Testis (tissue), 5 donors: ENCODE data around the gene PRSS35. TPM values are rescaled to one million over a fixed set of nuclear protein-coding genes. Genes with fewer than 3 reads are reported as not detected.

Experiments used
- DNase-seq: peaks from one replicate; pipeline ENCODE4 v3.0.0-alpha.2; 2019
- H3K27ac ChIP-seq, 2 donors: fragments of 200-600 bp; sonication (generic); one replicate each; pipeline ENCODE4 v1.5.1; 2019
- H3K27me3 ChIP-seq: fragments of 200-600 bp; sonication (generic); one replicate; pipeline ENCODE4 v1.5.1; 2019
- H3K36me3 ChIP-seq: fragments of 200-600 bp; sonication (generic); one replicate; pipeline ENCODE4 v1.5.1; 2017; ENCODE audit warnings: low read depth; ENCODE audit errors: missing control alignments
- H3K4me1 ChIP-seq: fragments of 200-600 bp; sonication (generic); one replicate; pipeline ENCODE4 v1.5.1; 2019
- H3K4me3 ChIP-seq, 2 donors: fragments of 200-600 bp; sonication (generic); one replicate each; pipeline ENCODE4 v1.5.1; 2017 to 2019
- H3K9me3 ChIP-seq: fragments of 200-600 bp; sonication (generic); one replicate; pipeline ENCODE4 v1.5.1; 2017
- POLR2A ChIP-seq: fragments of 450-650 bp; IDR thresholded peaks from one replicate; pipeline ENCODE4 v1.6.1; 2017; ENCODE audit warnings: antibody characterized with exemption, mild to moderate bottlenecking, moderate library complexity
- WGBS, 2 donors: methylation state at CpG; one replicate each; pipeline ENCODE4 v1.1.5; 2018; 5-methylcytosine and 5-hydroxymethylcytosine counted together
- intact Hi-C: fragments of 100-400 bp; cut with DNase I; formaldehyde crosslinking; loops from one replicate; pipeline ENCODE4 v1.15.1; 2023; ENCODE audit warnings: low total_unique reads
- long read RNA-seq, 2 donors: transcript quantifications; one replicate each; lab custom pipeline, GENCODE V29; 2026
- polyA plus RNA-seq: library from polyadenylated mRNA; stranded (reverse); fragments of 350-450 nt; fragmentation: Illumina TruSeq; extraction: RNeasy Lipid Tissue Mini Kit (QIAGEN cat#74804); gene quantifications from one replicate; pipeline ENCODE4 v1.2.3, GENCODE V29; 2014; ENCODE audit warnings: low read depth, low replicate concordance; ENCODE audit not compliant: insufficient read depth
- total RNA-seq, 2 donors: library from RNA; depleted of rRNA; stranded (reverse); fragments of >200 nt; gene quantifications; one replicate each; pipeline ENCODE4 v1.2.3, GENCODE V29; 2016
- TF ChIP-seq, protein P1 (sequence below), 3 experiments: fragments of 450-650 bp in 2 of 3; fragments of 200-600 bp in 1 of 3; sonication (generic) in 1 of 3; IDR thresholded peaks; one replicate each; pipeline ENCODE4 v1.5.1; 2016 to 2019; ENCODE audit warnings: antibody characterized with exemption in 3 of 3, mild to moderate bottlenecking in 2 of 3, moderate library complexity in 1 of 3

Gene PRSS35, protein sequence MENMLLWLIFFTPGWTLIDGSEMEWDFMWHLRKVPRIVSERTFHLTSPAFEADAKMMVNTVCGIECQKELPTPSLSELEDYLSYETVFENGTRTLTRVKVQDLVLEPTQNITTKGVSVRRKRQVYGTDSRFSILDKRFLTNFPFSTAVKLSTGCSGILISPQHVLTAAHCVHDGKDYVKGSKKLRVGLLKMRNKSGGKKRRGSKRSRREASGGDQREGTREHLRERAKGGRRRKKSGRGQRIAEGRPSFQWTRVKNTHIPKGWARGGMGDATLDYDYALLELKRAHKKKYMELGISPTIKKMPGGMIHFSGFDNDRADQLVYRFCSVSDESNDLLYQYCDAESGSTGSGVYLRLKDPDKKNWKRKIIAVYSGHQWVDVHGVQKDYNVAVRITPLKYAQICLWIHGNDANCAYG
- 1 to 10 TPM; 2.3 to 3.4 TPM for total RNA-seq
- polyA plus RNA-seq: 6.9 TPM
- long read RNA-seq, donor 1, transcript PRSS35-201 (2 exons, 2,440 nt): major isoform, 17 of 17 reads
- long read RNA-seq, donor 1, partial matches to known transcripts: 0 of 17 reads
- long read RNA-seq, donor 1, other reads (novel, unspliced or antisense): 0 of 17 reads
- long read RNA-seq, donor 2, transcript PRSS35-201 (2 exons, 2,440 nt): major isoform, 11 of 65 reads
- long read RNA-seq, donor 2, partial matches to known transcripts: 54 of 65 reads
- long read RNA-seq, donor 2, other reads (novel, unspliced or antisense): 0 of 65 reads

DNA sequence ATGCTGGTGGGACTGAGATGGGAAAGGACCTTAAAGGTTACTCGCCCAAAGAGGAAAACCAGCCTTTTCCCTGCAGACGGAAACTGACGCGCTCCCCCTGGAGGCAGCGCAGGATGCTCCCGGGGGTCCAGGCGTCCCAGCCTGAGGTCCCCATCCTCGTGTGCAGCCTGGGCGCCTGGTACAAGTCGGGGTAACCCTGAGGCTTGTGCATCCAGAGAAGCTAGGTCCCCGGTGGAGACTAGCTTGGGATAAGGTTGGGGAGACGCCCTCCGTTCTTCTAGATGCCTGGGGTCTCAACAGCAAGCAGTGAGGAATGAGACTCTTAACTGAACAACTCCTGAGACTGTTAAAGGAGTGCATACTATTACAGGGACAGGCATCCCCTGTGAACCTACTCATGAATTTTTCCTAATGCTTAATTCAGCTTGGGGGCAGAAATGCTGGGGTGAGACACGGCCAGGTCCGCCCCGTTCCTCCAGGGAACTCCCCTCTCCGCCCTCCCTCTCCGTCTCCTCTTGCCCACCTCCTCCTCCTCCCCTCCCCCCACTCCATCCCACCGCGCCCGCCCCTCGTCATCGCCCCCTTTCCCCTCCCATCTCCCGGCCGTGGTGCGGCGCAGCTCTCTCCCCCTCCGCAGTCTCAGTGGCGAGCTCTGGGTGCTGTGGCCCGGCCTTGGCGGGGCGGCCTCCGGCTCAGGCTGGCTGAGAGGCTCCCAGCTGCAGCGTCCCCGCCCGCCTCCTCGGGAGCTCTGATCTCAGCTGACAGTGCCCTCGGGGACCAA is at the start of gene PRSS35:
TSS of gene PRSS35 (plus strand) at position 634 of the 781 bp plus-strand sequence. CDS start 10,908 bp downstream, outside the sequence.
- H3K4me3 ChIP-seq: peak within 1 kb of the TSS; percentile 52 to 63
- H3K9me3 ChIP-seq: no peaks in the 10 kb centered on the region
- no peaks in the 10 kb centered on the region for H3K36me3 ChIP-seq
- 4 to 8% methylated on average over 23 to 27 of the region's 38 CpGs for WGBS, 2 donors
- DNase-seq: peak; percentile 68
- peaks cover 2% of the 10 kb centered on the region for H3K4me1 ChIP-seq
- intact Hi-C loops: loop anchor here (10.0 kb wide), 2 partner anchors 87 to 297 kb away; no protein-coding TSS in a partner anchor
- TF ChIP-seq, protein P1, sequence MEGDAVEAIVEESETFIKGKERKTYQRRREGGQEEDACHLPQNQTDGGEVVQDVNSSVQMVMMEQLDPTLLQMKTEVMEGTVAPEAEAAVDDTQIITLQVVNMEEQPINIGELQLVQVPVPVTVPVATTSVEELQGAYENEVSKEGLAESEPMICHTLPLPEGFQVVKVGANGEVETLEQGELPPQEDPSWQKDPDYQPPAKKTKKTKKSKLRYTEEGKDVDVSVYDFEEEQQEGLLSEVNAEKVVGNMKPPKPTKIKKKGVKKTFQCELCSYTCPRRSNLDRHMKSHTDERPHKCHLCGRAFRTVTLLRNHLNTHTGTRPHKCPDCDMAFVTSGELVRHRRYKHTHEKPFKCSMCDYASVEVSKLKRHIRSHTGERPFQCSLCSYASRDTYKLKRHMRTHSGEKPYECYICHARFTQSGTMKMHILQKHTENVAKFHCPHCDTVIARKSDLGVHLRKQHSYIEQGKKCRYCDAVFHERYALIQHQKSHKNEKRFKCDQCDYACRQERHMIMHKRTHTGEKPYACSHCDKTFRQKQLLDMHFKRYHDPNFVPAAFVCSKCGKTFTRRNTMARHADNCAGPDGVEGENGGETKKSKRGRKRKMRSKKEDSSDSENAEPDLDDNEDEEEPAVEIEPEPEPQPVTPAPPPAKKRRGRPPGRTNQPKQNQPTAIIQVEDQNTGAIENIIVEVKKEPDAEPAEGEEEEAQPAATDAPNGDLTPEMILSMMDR (IDR thresholded peaks at IDR 0.05): peak; percentile 45 to 59 (median 58)
- no peak for TF ChIP-seq POLR2A
- H3K27me3 ChIP-seq: no peaks in the 10 kb centered on the region
- peak within 1 kb of the TSS; percentile 67 to 68 for H3K27ac ChIP-seq

DNA sequence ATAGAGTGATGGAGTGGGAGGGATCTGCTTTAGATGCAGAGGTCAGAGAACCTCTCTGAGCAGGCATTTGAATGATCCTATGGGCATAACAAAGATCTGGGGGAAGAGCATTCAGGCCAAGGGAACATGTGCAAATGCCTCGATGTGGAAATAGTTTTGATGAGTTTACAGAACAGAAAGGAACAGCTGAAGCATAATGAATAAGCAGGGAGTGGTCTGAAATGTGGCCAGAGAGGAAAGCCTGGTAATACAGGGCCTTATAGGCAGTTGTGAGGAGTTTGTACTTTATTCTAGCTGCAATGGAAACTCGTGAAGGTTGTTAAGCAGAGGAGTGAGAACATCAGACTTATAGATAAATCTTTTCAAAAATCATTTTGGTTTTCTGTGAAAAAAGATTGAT is 48.4 kb upstream of the PRSS35 start:
- Histone ChIP-seq H3K4me1 (no peaks in the 10 kb centered on the region), H3K27me3 (no peaks in the 10 kb centered on the region), H3K36me3 (no peaks in the 10 kb centered on the region), H3K9me3 (no peaks in the 10 kb centered on the region), H3K27ac (no peak overlapping the region), H3K4me3 (no peak overlapping the region)
- DNase-seq: no peak
- 50 to 61% methylated on average over 2 of the region's 2 CpGs for WGBS, 2 donors
- TF ChIP-seq, protein P1 (IDR thresholded peaks at IDR 0.05): no peak
- TF ChIP-seq POLR2A: no peak
- intact Hi-C loops: no loop called here

DNA sequence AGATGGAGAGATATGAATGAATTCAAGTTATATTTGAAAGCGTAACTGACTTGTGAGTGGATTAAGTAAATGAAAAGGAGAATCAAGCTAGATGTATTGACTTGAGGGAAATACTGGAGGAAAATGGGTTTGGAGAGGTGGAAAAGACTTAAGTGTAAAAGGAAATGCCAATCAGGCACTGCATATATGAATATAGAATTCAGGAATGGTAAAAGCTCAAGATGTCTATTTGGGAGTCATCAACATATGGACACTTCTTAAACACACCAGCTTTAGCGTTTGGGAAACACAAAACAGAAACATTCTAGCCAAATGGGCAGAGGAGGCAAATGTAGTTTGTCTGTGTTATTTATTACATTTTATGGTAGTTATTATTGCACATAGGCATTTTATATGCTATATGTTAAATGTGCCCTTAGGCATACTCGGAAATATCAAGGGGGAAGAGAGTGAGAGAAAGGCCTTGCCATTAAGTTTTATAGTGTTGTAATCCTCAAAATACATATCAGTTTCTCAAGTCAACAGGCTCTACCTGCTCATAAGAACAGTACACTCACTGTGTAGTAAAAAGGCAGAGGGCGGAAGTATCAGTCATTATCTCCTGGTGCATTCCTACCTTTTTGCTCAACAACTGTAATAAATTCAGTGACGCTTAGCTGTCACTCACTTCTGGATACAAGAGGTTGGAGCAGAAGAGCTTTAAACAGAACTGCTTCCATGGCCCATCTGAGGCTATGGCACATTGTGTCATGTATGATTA is 47.8 kb upstream of the PRSS35 start:
- DNase-seq: no peak
- H3K9me3 ChIP-seq: no peaks in the 10 kb centered on the region
- H3K4me3 ChIP-seq: no peak overlapping the region
- H3K27me3 ChIP-seq: no peaks in the 10 kb centered on the region
- no peaks in the 10 kb centered on the region for H3K4me1 ChIP-seq
- TF ChIP-seq, protein P1 (IDR thresholded peaks at IDR 0.05): no peak
- TF ChIP-seq POLR2A: no peak
- H3K27ac ChIP-seq: no peak overlapping the region
- intact Hi-C loops: no loop called here
- WGBS, 2 donors: 90 to 92% methylated on average over 5 of the region's 5 CpGs
- H3K36me3 ChIP-seq: no peaks in the 10 kb centered on the region

DNA sequence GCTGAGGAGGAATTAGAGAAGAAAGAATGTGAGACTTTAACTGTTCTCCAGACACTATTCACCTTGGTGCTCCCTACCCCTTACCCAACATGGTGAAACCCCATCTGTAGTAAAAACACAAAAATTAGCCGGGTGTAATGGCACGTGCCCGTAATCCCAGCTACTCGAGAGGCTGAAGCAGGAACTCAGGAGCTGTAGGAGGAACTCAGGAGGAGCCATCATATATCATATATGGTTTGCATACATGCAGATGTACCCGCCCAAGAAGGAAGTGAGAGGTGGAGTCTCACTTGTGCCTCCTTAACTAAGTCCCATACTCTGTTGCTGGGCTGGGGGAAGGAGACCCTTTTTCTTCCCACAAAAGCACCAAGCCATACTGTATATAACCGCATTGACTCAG is 46.0 kb upstream of the PRSS35 start:
- no peak for DNase-seq
- Histone ChIP-seq H3K27me3 (no peaks in the 10 kb centered on the region), H3K36me3 (no peaks in the 10 kb centered on the region), H3K4me1 (no peaks in the 10 kb centered on the region), H3K4me3 (no peak overlapping the region), H3K9me3 (no peaks in the 10 kb centered on the region), H3K27ac (no peak overlapping the region)
- intact Hi-C loops: no loop called here
- WGBS, 2 donors: 90 to 95% methylated on average over 6 of the region's 6 CpGs
- no peak for TF ChIP-seq POLR2A
- TF ChIP-seq, protein P1 (IDR thresholded peaks at IDR 0.05): no peak
